Smooth muscle cell (in vitro differentiated cells): Measurements from ENCODE around the gene RBMS2. TPM values are rescaled to one million over a fixed set of nuclear protein-coding genes. Genes with fewer than 3 reads are reported as not detected.

Experiments
- DNase-seq: peaks from one replicate; lab custom pipeline; 2025; ENCODE audit not compliant: unreplicated experiment; lab: John Stamatoyannopoulos, UW
- H2AFZ ChIP-seq: fragments of 200-600 bp; sonication (generic); 2 replicates; pipeline ENCODE4 v1.6.0; 2016; ENCODE audit warnings: antibody characterized with exemption, low read depth, mild to moderate bottlenecking
- H3F3A ChIP-seq: fragments of 200-600 bp; sonication (generic); 2 replicates; pipeline ENCODE4 v1.6.0; 2017; ENCODE audit warnings: antibody characterized with exemption, low read depth
- H3K27ac ChIP-seq: fragments of 200-600 bp; sonication (generic); 2 replicates; pipeline ENCODE4 v1.5.1; 2016; ENCODE audit warnings: low read depth, mild to moderate bottlenecking
- H3K27me3 ChIP-seq: fragments of 200-600 bp; sonication (generic); 2 replicates; pipeline ENCODE4 v1.6.1; 2016; ENCODE audit warnings: low read depth, mild to moderate bottlenecking
- H3K36me3 ChIP-seq: fragments of 200-600 bp; sonication (generic); 2 replicates; pipeline ENCODE4 v1.5.1; 2016; ENCODE audit warnings: low read depth
- H3K4me1 ChIP-seq: fragments of 200-600 bp; sonication (generic); 2 replicates; pipeline ENCODE4 v1.5.1; 2016; ENCODE audit warnings: low read depth
- H3K4me2 ChIP-seq: fragments of 200-600 bp; sonication (generic); 2 replicates; pipeline ENCODE4 v1.6.0; 2016; ENCODE audit warnings: mild to moderate bottlenecking
- H3K4me3 ChIP-seq: fragments of 200-600 bp; sonication (generic); 2 replicates; pipeline ENCODE4 v1.5.1; 2016; ENCODE audit warnings: mild to moderate bottlenecking
- H3K79me2 ChIP-seq: fragments of 200-600 bp; sonication (generic); 2 replicates; pipeline ENCODE4 v1.6.0; 2016; ENCODE audit warnings: low read depth, mild to moderate bottlenecking
- H3K9ac ChIP-seq: fragments of 200-600 bp; sonication (generic); 2 replicates; pipeline ENCODE4 v1.6.0; 2016; ENCODE audit warnings: low read depth
- H3K9me3 ChIP-seq: fragments of 200-600 bp; sonication (generic); replicated peaks from 2 replicates; pipeline ENCODE4 v1.5.1; 2016; ENCODE audit warnings: low read depth
- H4K20me1 ChIP-seq: fragments of 200-600 bp; sonication (generic); 2 replicates; pipeline ENCODE4 v1.6.0; 2016; ENCODE audit warnings: low read depth
- WGBS: methylation state at CpG from one replicate; pipeline ENCODE4 v1.1.7; 2016; ENCODE audit warnings: low lambda C conversion rate; 5-methylcytosine and 5-hydroxymethylcytosine counted together
- polyA plus RNA-seq: library from polyadenylated mRNA; unstranded; fragments of >200 nt; fragmentation: Nextera tagmentation; extraction: Ambion mirVana; gene quantifications from 2 replicates; pipeline ENCODE4 v1.2.1, GENCODE V29; 2016
- total RNA-seq: library from RNA; depleted of rRNA; stranded (reverse); fragments of >200 nt; gene quantifications from 2 replicates; pipeline ENCODE4 v1.2.3, GENCODE V29; 2014
- TF ChIP-seq, protein P1 (sequence below): fragments of 200-600 bp; sonication (generic); IDR thresholded peaks from 2 replicates; pipeline ENCODE4 v1.5.1; 2017; ENCODE audit warnings: borderline replicate concordance, mild to moderate bottlenecking, antibody characterized with exemption; ENCODE audit not compliant: insufficient read depth, poor library complexity, severe bottlenecking

Gene RBMS2
- total and polyA plus RNA-seq, 2 experiments from 2014 or later = 16.8 to 20.6 TPM

DNA sequence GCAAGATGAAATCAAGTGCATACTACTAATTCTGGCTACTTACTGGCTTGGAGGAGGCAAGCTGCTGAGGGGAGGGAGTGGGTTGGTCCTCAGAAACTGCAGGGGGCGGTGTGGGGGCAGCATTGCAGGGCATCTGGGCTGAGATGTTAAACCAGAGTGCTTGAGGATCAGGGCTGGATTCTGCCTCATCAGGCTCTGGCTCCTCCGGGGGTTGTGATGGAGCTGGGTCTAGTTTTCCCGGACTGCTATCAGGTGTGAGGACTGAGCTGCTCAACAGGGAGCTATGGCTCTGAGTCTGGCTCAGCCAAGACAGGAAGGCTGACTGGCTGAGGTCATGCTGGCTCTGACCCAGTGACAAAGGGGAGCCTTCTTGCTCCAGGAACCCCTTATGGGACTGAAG is 79.9 kb downstream of the RBMS2 start:
- Histone ChIP-seq H3K4me1 (no peaks in the 10 kb centered on the region), H3K27me3 (no peaks in the 10 kb centered on the region), H3K9ac (no peak overlapping the region), H3K27ac (no peak overlapping the region), H3K9me3 (no peaks in the 10 kb centered on the region), H3K4me2 (no peak overlapping the region), H3K36me3 (peaks cover 46% of the 10 kb centered on the region), H3K79me2 (no peaks in the 10 kb centered on the region), H3K4me3 (no peak overlapping the region), H3F3A (peaks cover 6% of the 10 kb centered on the region), H4K20me1 (peaks cover 13% of the 10 kb centered on the region), H2AFZ (no peak overlapping the region)
- 88% methylated on average over 3 of the region's 3 CpGs for WGBS
- DNase-seq = no peak
- TF ChIP-seq, protein P1, sequence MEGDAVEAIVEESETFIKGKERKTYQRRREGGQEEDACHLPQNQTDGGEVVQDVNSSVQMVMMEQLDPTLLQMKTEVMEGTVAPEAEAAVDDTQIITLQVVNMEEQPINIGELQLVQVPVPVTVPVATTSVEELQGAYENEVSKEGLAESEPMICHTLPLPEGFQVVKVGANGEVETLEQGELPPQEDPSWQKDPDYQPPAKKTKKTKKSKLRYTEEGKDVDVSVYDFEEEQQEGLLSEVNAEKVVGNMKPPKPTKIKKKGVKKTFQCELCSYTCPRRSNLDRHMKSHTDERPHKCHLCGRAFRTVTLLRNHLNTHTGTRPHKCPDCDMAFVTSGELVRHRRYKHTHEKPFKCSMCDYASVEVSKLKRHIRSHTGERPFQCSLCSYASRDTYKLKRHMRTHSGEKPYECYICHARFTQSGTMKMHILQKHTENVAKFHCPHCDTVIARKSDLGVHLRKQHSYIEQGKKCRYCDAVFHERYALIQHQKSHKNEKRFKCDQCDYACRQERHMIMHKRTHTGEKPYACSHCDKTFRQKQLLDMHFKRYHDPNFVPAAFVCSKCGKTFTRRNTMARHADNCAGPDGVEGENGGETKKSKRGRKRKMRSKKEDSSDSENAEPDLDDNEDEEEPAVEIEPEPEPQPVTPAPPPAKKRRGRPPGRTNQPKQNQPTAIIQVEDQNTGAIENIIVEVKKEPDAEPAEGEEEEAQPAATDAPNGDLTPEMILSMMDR = no peak

DNA sequence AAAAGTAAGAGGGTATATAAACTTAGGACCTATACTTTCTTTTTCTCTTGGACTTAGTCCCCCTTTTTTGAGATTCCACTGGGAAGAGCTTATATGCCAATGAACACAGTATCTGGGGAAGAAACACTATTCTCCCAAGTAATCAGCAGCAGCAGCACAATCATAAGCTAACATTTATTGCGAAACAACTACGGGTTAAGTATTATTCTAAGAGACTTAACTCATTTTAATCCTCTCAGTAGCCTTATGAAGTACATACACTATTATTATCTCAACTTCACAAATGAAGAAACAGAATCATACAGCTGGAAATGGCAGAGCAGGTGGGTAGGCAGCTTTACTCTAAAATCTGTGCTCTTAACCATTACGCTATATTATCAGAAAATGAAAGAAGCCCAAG is 80.6 kb downstream of the RBMS2 start:
- Histone ChIP-seq H3K9me3 (no peaks in the 10 kb centered on the region), H3K4me2 (no peak overlapping the region), H2AFZ (no peak overlapping the region), H3K27me3 (no peaks in the 10 kb centered on the region), H4K20me1 (peaks cover 17% of the 10 kb centered on the region), H3K4me1 (no peaks in the 10 kb centered on the region), H3K27ac (no peak overlapping the region), H3K79me2 (no peaks in the 10 kb centered on the region), H3K36me3 (peaks cover 46% of the 10 kb centered on the region), H3K4me3 (no peak overlapping the region), H3F3A (peaks cover 6% of the 10 kb centered on the region), H3K9ac (no peak overlapping the region)
- WGBS = 87% methylated on average over 3 of the region's 3 CpGs
- DNase-seq = no peak
- TF ChIP-seq, protein P1 = no peak

DNA sequence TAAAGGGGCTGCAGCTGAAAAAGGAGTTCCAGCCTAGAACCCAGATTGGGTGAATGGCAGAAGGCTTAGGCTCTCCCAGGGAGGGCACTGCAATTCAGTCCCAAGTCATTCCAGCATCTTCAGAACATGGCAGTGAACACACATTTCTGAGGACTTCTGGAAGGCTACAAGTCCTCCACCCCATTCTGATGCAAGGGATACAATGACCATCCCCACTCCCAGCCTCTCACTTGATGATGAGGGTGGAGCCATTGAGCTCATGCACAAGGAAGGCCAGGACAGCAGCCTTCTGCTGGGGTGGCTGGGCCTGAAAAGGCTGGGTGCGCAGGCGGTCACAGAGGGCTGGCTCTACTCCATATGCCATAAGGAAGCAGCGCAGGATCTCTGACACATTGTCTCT is 82.7 kb downstream of the RBMS2 start:
- no peaks in the 10 kb centered on the region for H3K9me3 ChIP-seq
- H3K27me3 ChIP-seq = no peaks in the 10 kb centered on the region
- H3K79me2 ChIP-seq = no peaks in the 10 kb centered on the region
- no peak overlapping the region for H3K4me2 ChIP-seq
- H3K27ac ChIP-seq = no peak overlapping the region
- H2AFZ ChIP-seq = no peak overlapping the region
- WGBS = 100% methylated on average over 3 of the region's 3 CpGs
- H4K20me1 ChIP-seq = peaks cover 17% of the 10 kb centered on the region
- H3K9ac ChIP-seq = no peak overlapping the region
- no peaks in the 10 kb centered on the region for H3K4me1 ChIP-seq
- H3K4me3 ChIP-seq = no peak overlapping the region
- TF ChIP-seq, protein P1 = no peak
- H3F3A ChIP-seq = no peaks in the 10 kb centered on the region
- DNase-seq = no peak
- peaks cover 46% of the 10 kb centered on the region for H3K36me3 ChIP-seq

DNA sequence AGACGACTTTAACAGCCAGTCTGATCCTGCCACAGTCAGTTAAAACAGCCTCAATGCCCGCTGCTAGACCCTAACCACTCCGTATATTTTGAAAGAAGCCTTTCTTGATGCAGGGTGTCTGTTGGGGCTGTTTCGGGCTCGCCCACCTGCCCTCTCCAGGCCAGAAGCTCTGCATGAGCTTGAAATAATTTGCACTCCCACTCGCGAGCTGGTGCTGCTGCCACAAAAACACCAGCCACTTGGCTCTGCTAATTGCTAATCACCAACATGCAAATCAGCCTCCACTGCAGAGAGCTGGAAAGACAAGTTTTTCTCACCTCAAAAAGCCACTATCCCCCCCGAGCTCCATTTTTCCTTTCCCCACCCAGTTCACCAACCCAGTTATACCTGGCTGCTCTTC is 93.0 kb downstream of the RBMS2 start:
- peaks cover 52% of the 10 kb centered on the region for H3K36me3 ChIP-seq

More for the DNA sequence above, 93.0 kb downstream of the RBMS2 start:
- 96% methylated on average over 8 of the region's 8 CpGs for WGBS
- no peak overlapping the region for H2AFZ ChIP-seq
- H3F3A ChIP-seq = no peaks in the 10 kb centered on the region
- H3K9ac ChIP-seq = no peak overlapping the region
- H3K9me3 ChIP-seq = no peaks in the 10 kb centered on the region
- TF ChIP-seq, protein P1 = no peak
- no peak overlapping the region for H3K27ac ChIP-seq
- H4K20me1 ChIP-seq = peaks cover 80% of the 10 kb centered on the region
- H3K4me1 ChIP-seq = no peaks in the 10 kb centered on the region
- no peak overlapping the region for H3K4me3 ChIP-seq
- H3K4me2 ChIP-seq = no peak overlapping the region
- H3K27me3 ChIP-seq = no peaks in the 10 kb centered on the region
- peaks cover 37% of the 10 kb centered on the region for H3K79me2 ChIP-seq
- no peak for DNase-seq
